Hepatocyte (in vitro differentiated cells): ENCODE data around the gene ERC2.

Experiments used
- EZH2 ChIP-seq: fragments of 200-600 bp; sonication (generic); IDR thresholded peaks from 2 replicates; pipeline ENCODE4 v1.6.1; 2016; ENCODE audit warnings: antibody characterized with exemption, mild to moderate bottlenecking, borderline replicate concordance
- EZH2phosphoT487 ChIP-seq: fragments of 200-600 bp; sonication (generic); IDR thresholded peaks from one replicate; pipeline ENCODE4 v1.6.1; 2018; ENCODE audit warnings: antibody characterized with exemption, mild to moderate bottlenecking, low read depth, moderate library complexity; ENCODE audit not compliant: unreplicated experiment, severe bottlenecking
- TF ChIP-seq, protein P1 (sequence below): fragments of 200-600 bp; sonication (generic); IDR thresholded peaks from 2 replicates; pipeline ENCODE4 v1.5.1; 2016; ENCODE audit warnings: antibody characterized with exemption, mild to moderate bottlenecking; ENCODE audit not compliant: poor library complexity

- TF ChIP-seq, protein P1, sequence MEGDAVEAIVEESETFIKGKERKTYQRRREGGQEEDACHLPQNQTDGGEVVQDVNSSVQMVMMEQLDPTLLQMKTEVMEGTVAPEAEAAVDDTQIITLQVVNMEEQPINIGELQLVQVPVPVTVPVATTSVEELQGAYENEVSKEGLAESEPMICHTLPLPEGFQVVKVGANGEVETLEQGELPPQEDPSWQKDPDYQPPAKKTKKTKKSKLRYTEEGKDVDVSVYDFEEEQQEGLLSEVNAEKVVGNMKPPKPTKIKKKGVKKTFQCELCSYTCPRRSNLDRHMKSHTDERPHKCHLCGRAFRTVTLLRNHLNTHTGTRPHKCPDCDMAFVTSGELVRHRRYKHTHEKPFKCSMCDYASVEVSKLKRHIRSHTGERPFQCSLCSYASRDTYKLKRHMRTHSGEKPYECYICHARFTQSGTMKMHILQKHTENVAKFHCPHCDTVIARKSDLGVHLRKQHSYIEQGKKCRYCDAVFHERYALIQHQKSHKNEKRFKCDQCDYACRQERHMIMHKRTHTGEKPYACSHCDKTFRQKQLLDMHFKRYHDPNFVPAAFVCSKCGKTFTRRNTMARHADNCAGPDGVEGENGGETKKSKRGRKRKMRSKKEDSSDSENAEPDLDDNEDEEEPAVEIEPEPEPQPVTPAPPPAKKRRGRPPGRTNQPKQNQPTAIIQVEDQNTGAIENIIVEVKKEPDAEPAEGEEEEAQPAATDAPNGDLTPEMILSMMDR: no peak
- TF ChIP-seq EZH2 (no peak), EZH2phosphoT487 (no peak)
Observed at GRCh38 chr3:56484525-56485032, 16.3 kb upstream of the ERC2 start.
